GM10266 (cell line): ENCODE data around the gene IKZF1.

ENCODE experiments used
- DNase-seq: peaks from one replicate; pipeline ENCODE4 v3.0.0; 2012; ENCODE audit errors: extremely low spot score
- CTCF ChIP-seq: IDR thresholded peaks from 2 replicates; pipeline ENCODE4 v1.5.1; 2012; ENCODE audit warnings: mild to moderate bottlenecking, low read depth; ENCODE audit not compliant: control insufficient read depth, insufficient read depth; ENCODE audit errors: missing control alignments

IKZF1 gene

GRCh38 chr7:50330696-50331095 lies 26.2 kb downstream of the IKZF1 start:
- no peak for TF ChIP-seq CTCF
- DNase-seq = no peak

GRCh38 chr7:50331564-50332208 lies 27.2 kb downstream of the IKZF1 start:
- no peak for TF ChIP-seq CTCF
- peak; percentile 59 for DNase-seq

GRCh38 chr7:50332241-50333165 lies 28.0 kb downstream of the IKZF1 start:
- no peak for DNase-seq
- TF ChIP-seq CTCF = no peak

GRCh38 chr7:50333221-50333651 lies 28.7 kb downstream of the IKZF1 start:
- TF ChIP-seq CTCF = no peak
- no peak for DNase-seq

- DNase-seq = no peak
- no peak for TF ChIP-seq CTCF
Measured at GRCh38 chr7:50334341-50334994, 30.0 kb downstream of the IKZF1 start.

- no peak for TF ChIP-seq CTCF
Measured at GRCh38 chr7:50335230-50335794, 30.8 kb downstream of the IKZF1 start.

More at GRCh38 chr7:50335230-50335794, 30.8 kb downstream of the IKZF1 start:
- no peak for DNase-seq
